Heart left ventricle (tissue), 13 donors: ENCODE data around the gene GPR107.

Source experiments
- POLR2A ChIP-seq, 2 donors: fragments of 450-650 bp; IDR thresholded peaks; one replicate each; pipeline ENCODE4 v1.6.1; 2017; ENCODE audit warnings: antibody characterized with exemption in 2 of 2, mild to moderate bottlenecking in 2 of 2, moderate library complexity in 2 of 2
- TF ChIP-seq, protein P1 (sequence below), 12 donors: fragments of 200-600 bp; sonication (generic) in 4 of 12; IDR thresholded peaks; one replicate each; pipeline versions ENCODE4 v1.5.0 to v1.8.0; 2018 to 2022; ENCODE audit warnings: antibody characterized with exemption in 12 of 12, mild to moderate bottlenecking in 5 of 12
- donor health status: ischemic (EF 13 %, LVEDD 7.1; RV severe dilation, severe dysfunction).
- donor health status: DM: no; HTN: yes; CAD: no.
- donor health status: DM: no; HTN: no; CAD: no.
- donor health status: ischemic (EF 25% LVEDD 6.9; RV normal size, moderate dysfunction).
- donor health status: ischemic (EF 25% LVEDD 5.7; RV mildly dilated, moderate dysfunction).
- donor health status: ischemic (EF 35%, LVEDD 5.7; RV mildly dilated, moderate dysfunction).
- donor health status: nonischemic (EF 11% LVEDD 7.7; RV severe dilation, severe dysfunction).
- donor health status: DM: yes; HTN: yes; CAD: no.
- donor health status: PGD.
- donor health status: ischemic (EF 29% LVEDD 5.4; RV normal size, mild dysfunction).
- donor health status: nonischemic (EF 23%, LVEDD 6.1; RV moderate dilation, normal function).

- no peak for TF ChIP-seq POLR2A (IDR thresholded peaks at IDR 0.05)
- TF ChIP-seq, protein P1, sequence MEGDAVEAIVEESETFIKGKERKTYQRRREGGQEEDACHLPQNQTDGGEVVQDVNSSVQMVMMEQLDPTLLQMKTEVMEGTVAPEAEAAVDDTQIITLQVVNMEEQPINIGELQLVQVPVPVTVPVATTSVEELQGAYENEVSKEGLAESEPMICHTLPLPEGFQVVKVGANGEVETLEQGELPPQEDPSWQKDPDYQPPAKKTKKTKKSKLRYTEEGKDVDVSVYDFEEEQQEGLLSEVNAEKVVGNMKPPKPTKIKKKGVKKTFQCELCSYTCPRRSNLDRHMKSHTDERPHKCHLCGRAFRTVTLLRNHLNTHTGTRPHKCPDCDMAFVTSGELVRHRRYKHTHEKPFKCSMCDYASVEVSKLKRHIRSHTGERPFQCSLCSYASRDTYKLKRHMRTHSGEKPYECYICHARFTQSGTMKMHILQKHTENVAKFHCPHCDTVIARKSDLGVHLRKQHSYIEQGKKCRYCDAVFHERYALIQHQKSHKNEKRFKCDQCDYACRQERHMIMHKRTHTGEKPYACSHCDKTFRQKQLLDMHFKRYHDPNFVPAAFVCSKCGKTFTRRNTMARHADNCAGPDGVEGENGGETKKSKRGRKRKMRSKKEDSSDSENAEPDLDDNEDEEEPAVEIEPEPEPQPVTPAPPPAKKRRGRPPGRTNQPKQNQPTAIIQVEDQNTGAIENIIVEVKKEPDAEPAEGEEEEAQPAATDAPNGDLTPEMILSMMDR (IDR thresholded peaks at IDR 0.05), result no peak
These were observed 133.8 kb downstream of the GPR107 start for GRCh38 chr9:130187523-130187846.
